Astrocyte (in vitro differentiated cells and primary cell): ENCODE results near the gene CAPN12. TPM values are rescaled to one million over a fixed set of nuclear protein-coding genes. Genes with fewer than 3 reads are reported as not detected.

Source experiments
- DNase-seq: peaks from one replicate; pipeline ENCODE4 v3.0.0-alpha.2; 2010; ENCODE audit warnings: low read depth
- FAIRE-seq: peaks from 2 replicates; lab custom pipeline; 2011; peaks lifted over from hg19 to GRCh38; lab: Jason Lieb, UNC
- H2AFZ ChIP-seq: 2 replicates; pipeline ENCODE4 v1.6.0; 2012; ENCODE audit warnings: low read depth, low read length, inconsistent platforms
- H3K27ac ChIP-seq: 2 replicates; pipeline ENCODE4 v1.5.1; 2011; ENCODE audit warnings: low read depth, low read length, inconsistent platforms
- H3K27me3 ChIP-seq: 2 replicates; pipeline ENCODE4 v1.6.0; 2011; ENCODE audit warnings: low read length, inconsistent platforms; ENCODE audit not compliant: insufficient read depth
- H3K36me3 ChIP-seq: 2 replicates; pipeline ENCODE4 v1.5.1; 2011; ENCODE audit warnings: low read length, inconsistent platforms; ENCODE audit not compliant: insufficient read depth
- H3K4me1 ChIP-seq: 2 replicates; pipeline ENCODE4 v1.5.1; 2011; ENCODE audit warnings: low read length, inconsistent platforms; ENCODE audit not compliant: insufficient read depth
- H3K4me2 ChIP-seq: 2 replicates; pipeline ENCODE4 v1.6.0; 2012; ENCODE audit warnings: low read length, inconsistent platforms
- H3K4me3 ChIP-seq: 2 replicates; pipeline ENCODE4 v1.5.1; 2011; ENCODE audit warnings: low read depth, mild to moderate bottlenecking, low read length, inconsistent platforms; ENCODE audit not compliant: insufficient read depth
- H3K79me2 ChIP-seq: 2 replicates; pipeline ENCODE4 v1.6.0; 2012; ENCODE audit warnings: mild to moderate bottlenecking, low read length, inconsistent platforms; ENCODE audit not compliant: insufficient read depth
- H3K9ac ChIP-seq: 2 replicates; pipeline ENCODE4 v1.6.0; 2012; ENCODE audit warnings: mild to moderate bottlenecking, low read length, inconsistent platforms
- H3K9me3 ChIP-seq: 2 replicates; pipeline ENCODE4 v1.5.1; 2012; ENCODE audit warnings: low read depth, mild to moderate bottlenecking, low read length, inconsistent platforms; ENCODE audit not compliant: insufficient read depth
- H4K20me1 ChIP-seq: 2 replicates; pipeline ENCODE4 v1.6.0; 2012; ENCODE audit warnings: low read length, inconsistent platforms; ENCODE audit not compliant: insufficient read depth
- H3K27ac Mint-ChIP-seq: one replicate; pipeline ENCODE4 v1.8.0; 2021; ENCODE audit warnings: mild to moderate bottlenecking, mixed read lengths; ENCODE audit not compliant: unreplicated experiment
- H3K27me3 Mint-ChIP-seq: one replicate; pipeline ENCODE4 v1.8.0; 2021; ENCODE audit warnings: low read depth, mixed read lengths; ENCODE audit not compliant: unreplicated experiment
- H3K36me3 Mint-ChIP-seq: one replicate; pipeline ENCODE4 v1.8.0; 2021; ENCODE audit warnings: low read depth, mixed read lengths; ENCODE audit not compliant: unreplicated experiment
- H3K4me1 Mint-ChIP-seq: one replicate; pipeline ENCODE4 v1.8.0; 2021; ENCODE audit warnings: low read depth, mixed read lengths; ENCODE audit not compliant: unreplicated experiment
- H3K4me3 Mint-ChIP-seq: one replicate; pipeline ENCODE4 v1.8.0; 2021; ENCODE audit warnings: mild to moderate bottlenecking, moderate library complexity, mixed read lengths; ENCODE audit not compliant: unreplicated experiment
- H3K9me3 Mint-ChIP-seq: one replicate; pipeline ENCODE4 v1.8.0; 2021; ENCODE audit warnings: mild to moderate bottlenecking, mixed read lengths; ENCODE audit not compliant: unreplicated experiment
- CTCF ChIP-seq: IDR thresholded peaks from 2 replicates; pipeline ENCODE4 v1.5.1; 2011; ENCODE audit warnings: low read depth, mild to moderate bottlenecking, inconsistent platforms, low read length, moderate library complexity; ENCODE audit not compliant: insufficient read depth
- EZH2 ChIP-seq: IDR thresholded peaks from 2 replicates; pipeline ENCODE4 v1.6.1; 2012; ENCODE audit warnings: mild to moderate bottlenecking, low read length, inconsistent platforms; ENCODE audit not compliant: insufficient read depth
- total RNA-seq: library from RNA; stranded (reverse); gene quantifications from 2 replicates; pipeline ENCODE4 v1.2.1, GENCODE V29; 2021

Gene CAPN12
- total RNA-seq, 1 donor from 2014 or later: 4.6 TPM

- H3K9me3 ChIP-seq: no peaks in the 10 kb centered on the region
- H3K36me3 ChIP-seq: peaks cover 47% of the 10 kb centered on the region
- H3K4me3 ChIP-seq: no peak overlapping the region
- DNase-seq: no peak
- H3K27ac Mint-ChIP-seq: peak overlapping the region; percentile 41
- H3K79me2 ChIP-seq: peaks cover 99% of the 10 kb centered on the region
- no peak for FAIRE-seq
- no peak overlapping the region for H3K4me2 ChIP-seq
- H3K27me3 ChIP-seq: no peaks in the 10 kb centered on the region
- no peaks in the 10 kb centered on the region for H3K27me3 Mint-ChIP-seq
- no peak overlapping the region for H3K27ac ChIP-seq
- peaks cover 17% of the 10 kb centered on the region for H3K36me3 Mint-ChIP-seq
- H3K4me3 Mint-ChIP-seq: peak overlapping the region; percentile 27
- no peak for TF ChIP-seq CTCF
- TF ChIP-seq EZH2: no peak
- H3K4me1 ChIP-seq: peaks cover 22% of the 10 kb centered on the region
- no peaks in the 10 kb centered on the region for H3K9me3 Mint-ChIP-seq
- H3K4me1 Mint-ChIP-seq: peaks cover 28% of the 10 kb centered on the region
- H4K20me1 ChIP-seq: peaks cover 82% of the 10 kb centered on the region
- no peak overlapping the region for H2AFZ ChIP-seq
- no peak overlapping the region for H3K9ac ChIP-seq
These were observed 44.5 kb downstream of the CAPN12 start for GRCh38 chr19:38699647-38700349.

- no peak for DNase-seq
- FAIRE-seq: no peak
- H3K36me3 ChIP-seq: peaks cover 45% of the 10 kb centered on the region
- no peak overlapping the region for H3K4me2 ChIP-seq
- H3K4me3 Mint-ChIP-seq: no peak overlapping the region
- H3K36me3 Mint-ChIP-seq: peaks cover 13% of the 10 kb centered on the region
- peaks cover 74% of the 10 kb centered on the region for H4K20me1 ChIP-seq
- H3K4me1 ChIP-seq: peaks cover 28% of the 10 kb centered on the region
- H3K9me3 ChIP-seq: no peaks in the 10 kb centered on the region
- peak overlapping the region; percentile 41 for H3K27ac Mint-ChIP-seq
- H3K4me1 Mint-ChIP-seq: peaks cover 35% of the 10 kb centered on the region
- no peaks in the 10 kb centered on the region for H3K27me3 Mint-ChIP-seq
- TF ChIP-seq CTCF (no peak), EZH2 (no peak)
- H3K9ac ChIP-seq: no peak overlapping the region
- no peak overlapping the region for H2AFZ ChIP-seq
- no peak overlapping the region for H3K4me3 ChIP-seq
- no peaks in the 10 kb centered on the region for H3K9me3 Mint-ChIP-seq
- peaks cover 99% of the 10 kb centered on the region for H3K79me2 ChIP-seq
- no peaks in the 10 kb centered on the region for H3K27me3 ChIP-seq
- no peak overlapping the region for H3K27ac ChIP-seq
These were observed 45.3 kb downstream of the CAPN12 start for GRCh38 chr19:38699027-38699346.
